Activated CD8-positive, alpha-beta memory T cell treated with anti-CD3 and anti-CD28 coated beads, Interleukin-2, amount 10 ng/mL, durations not matched to agents 7 days and 5 days (primary cell): ENCODE data around the gene PRDM10. TPM values are rescaled to one million over a fixed set of nuclear protein-coding genes. Genes with fewer than 3 reads are reported as not detected.

ENCODE experiments used
- ATAC-seq: fragments of 150-1000 bp; cut with Tn5 transposase; one replicate; pipeline ENCODE4 v1.10.0; 2021; ENCODE audit warnings: moderate library complexity
- CTCF ChIA-PET: fragments of 350-600 bp; sonication (Branson Sonifier 250); formaldehyde crosslinking; loops from one replicate; lab custom pipeline; 2021; ENCODE audit warnings: antibody characterized with exemption; lab: Charles Lee
- DNase-seq: peaks from one replicate; pipeline ENCODE4 v3.0.0-alpha.2; 2020
- H3K27ac Mint-ChIP-seq: one replicate; pipeline ENCODE4 v1.8.0; 2021; ENCODE audit warnings: mild to moderate bottlenecking, mixed read lengths
- H3K27me3 Mint-ChIP-seq: one replicate; pipeline ENCODE4 v1.8.0; 2021; ENCODE audit warnings: mixed read lengths
- H3K36me3 Mint-ChIP-seq: one replicate; pipeline ENCODE4 v1.8.0; 2021; ENCODE audit warnings: mild to moderate bottlenecking, mixed read lengths
- H3K4me1 Mint-ChIP-seq: one replicate; pipeline ENCODE4 v1.8.0; 2021; ENCODE audit warnings: mixed read lengths
- H3K4me3 Mint-ChIP-seq: one replicate; pipeline ENCODE4 v1.8.0; 2021; ENCODE audit warnings: mild to moderate bottlenecking, moderate library complexity, mixed read lengths
- H3K9me3 Mint-ChIP-seq: one replicate; pipeline ENCODE4 v1.8.0; 2022; ENCODE audit warnings: low read depth, mixed read lengths
- total RNA-seq, 2 experiments: library from RNA; stranded (reverse); gene quantifications; one replicate each; pipeline ENCODE4 v1.2.3, GENCODE V29; 2021

Gene PRDM10
- total RNA-seq, 2 experiments from 2014 or later, result 15.7 to 19.2 TPM

- CTCF ChIA-PET, result no interaction called here
- H3K27ac Mint-ChIP-seq, result no peak overlapping the region
- no peak overlapping the region for H3K4me3 Mint-ChIP-seq
- no peaks in the 10 kb centered on the region for H3K36me3 Mint-ChIP-seq
- H3K4me1 Mint-ChIP-seq, result peaks cover 28% of the 10 kb centered on the region
- ATAC-seq (no peak), DNase-seq (no peak)
- H3K9me3 Mint-ChIP-seq, result no peaks in the 10 kb centered on the region
- no peaks in the 10 kb centered on the region for H3K27me3 Mint-ChIP-seq
Measured at GRCh38 chr11:129852125-129852740, 150.4 kb downstream of the PRDM10 start.

Other genes starting within 250 kb of the PRDM10 start
- under 1 TPM in 1 of 2 experiments, not detected in 1; 0.18 TPM for gene TMEM45B, start 187.0 kb downstream of the PRDM10 start, total RNA-seq
- 10 to 100 TPM; 31.8 to 39.9 TPM for gene NFRKB, start 107.3 kb downstream of the PRDM10 start, total RNA-seq
- gene APLP2, start 67.1 kb upstream of the PRDM10 start, total RNA-seq, result 10 to 100 TPM; 21.9 to 33.5 TPM
- not detected for gene ST14, start 156.9 kb upstream of the PRDM10 start, total RNA-seq